Esophagus squamous epithelium (tissue), 5 donors: ENCODE data around the gene ADCYAP1R1. TPM values are rescaled to one million over a fixed set of nuclear protein-coding genes. Genes with fewer than 3 reads are reported as not detected.
"Not testable (repeated sequence)": the region's sequence is repeated elsewhere in the genome, so short reads cannot be mapped to it uniquely, and the experiment has no call there.

Source experiments
- DNase-seq: peaks from one replicate; lab custom pipeline; 2025; lab: John Stamatoyannopoulos, UW
- H3K27ac ChIP-seq, 4 donors: fragments of 200-600 bp; sonication (generic); one replicate each; pipeline ENCODE4 v1.5.1; 2016 to 2019; ENCODE audit warnings: mild to moderate bottlenecking in 1 of 4
- H3K27me3 ChIP-seq, 4 donors: fragments of 200-600 bp; sonication (generic); 1 replicate in 3 of 4; 2 replicates in 1 of 4; pipeline versions ENCODE4 v1.5.1 to v1.6.0; 2017 to 2021; ENCODE audit warnings: antibody characterized with exemption in 1 of 4
- H3K36me3 ChIP-seq, 3 donors: fragments of 200-600 bp; sonication (generic); one replicate each; pipeline ENCODE4 v1.5.1; 2016 to 2019
- H3K4me1 ChIP-seq, 3 donors: fragments of 200-600 bp; sonication (generic); one replicate each; pipeline ENCODE4 v1.5.1; 2017 to 2019
- H3K4me3 ChIP-seq, 4 donors: fragments of 200-600 bp; sonication (generic); 1 replicate in 3 of 4; 2 replicates in 1 of 4; pipeline ENCODE4 v1.5.1; 2016 to 2019; ENCODE audit warnings: mild to moderate bottlenecking in 2 of 4, moderate library complexity in 1 of 4
- H3K9me3 ChIP-seq, 3 donors: fragments of 200-600 bp; sonication (generic); one replicate each; pipeline ENCODE4 v1.5.1; 2016 to 2019
- CTCF ChIP-seq, 6 experiments: fragments of 450-650 bp in 4 of 6; fragments of 200-600 bp in 2 of 6; sonication (generic) in 2 of 6; IDR thresholded peaks; one replicate each; pipeline ENCODE4 v1.5.1; 2016 to 2019; ENCODE audit warnings: antibody characterized with exemption in 6 of 6, mild to moderate bottlenecking in 4 of 6, moderate library complexity in 4 of 6
- POLR2A ChIP-seq, 4 donors: fragments of 450-650 bp; IDR thresholded peaks; one replicate each; pipeline ENCODE4 v1.6.1; 2017; ENCODE audit warnings: antibody characterized with exemption in 4 of 4, mild to moderate bottlenecking in 4 of 4, moderate library complexity in 3 of 4
- WGBS, 2 donors: methylation state at CpG; one replicate each; pipeline ENCODE4 v1.1.5; 2018; 5-methylcytosine and 5-hydroxymethylcytosine counted together
- intact Hi-C: fragments of 100-400 bp; cut with DNase I; formaldehyde crosslinking; loops from one replicate; pipeline ENCODE4 v1.15.0; 2022
- total RNA-seq, 4 donors: library from RNA; depleted of rRNA; stranded (reverse); fragments of >200 nt; gene quantifications; one replicate each; pipeline ENCODE4 v1.1.0, GENCODE V29; 2016
- donor health status: DM: yes; HTN: yes; CAD: no.

ADCYAP1R1 gene
- total RNA-seq, 4 donors from 2014 or later: 0.15 to 10.5 (median 0.20) TPM

DNA sequence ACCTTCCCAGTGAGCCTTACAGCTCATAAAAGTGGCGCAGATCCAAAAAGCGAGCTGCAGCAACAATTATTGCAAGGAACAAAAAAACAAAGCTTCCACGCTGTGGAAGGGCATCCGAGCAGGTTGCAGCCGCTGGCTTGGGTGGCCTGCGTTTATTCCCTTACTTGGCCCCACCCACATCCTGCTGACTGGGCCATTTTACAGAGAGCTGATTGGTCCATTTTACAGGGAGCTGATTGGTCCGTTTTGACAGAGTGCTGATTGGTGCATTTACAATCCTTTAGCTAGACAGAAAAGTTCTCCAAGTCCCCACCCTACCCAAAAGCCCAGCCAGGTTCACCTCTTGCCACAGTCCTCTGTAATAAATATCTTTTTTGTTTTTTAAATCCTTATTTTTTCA, 85.1 kb downstream of the ADCYAP1R1 start:
- no peak overlapping the region for H3K27ac ChIP-seq
- no peaks in the 10 kb centered on the region for H3K27me3 ChIP-seq
- H3K36me3 ChIP-seq: no peaks in the 10 kb centered on the region
- H3K9me3 ChIP-seq: no peaks in the 10 kb centered on the region
- TF ChIP-seq CTCF (IDR thresholded peaks at IDR 0.05) (no peak), POLR2A (IDR thresholded peaks at IDR 0.05) (no peak)
- intact Hi-C loops: loop anchor here (10.0 kb wide), 1 partner anchor 598 kb away; no protein-coding TSS in a partner anchor
- no peak overlapping the region for H3K4me3 ChIP-seq
- no peaks in the 10 kb centered on the region for H3K4me1 ChIP-seq
- WGBS, 2 donors: 74 to 78% methylated on average over 5 to 6 of the region's 7 CpGs
- DNase-seq: no peak

DNA sequence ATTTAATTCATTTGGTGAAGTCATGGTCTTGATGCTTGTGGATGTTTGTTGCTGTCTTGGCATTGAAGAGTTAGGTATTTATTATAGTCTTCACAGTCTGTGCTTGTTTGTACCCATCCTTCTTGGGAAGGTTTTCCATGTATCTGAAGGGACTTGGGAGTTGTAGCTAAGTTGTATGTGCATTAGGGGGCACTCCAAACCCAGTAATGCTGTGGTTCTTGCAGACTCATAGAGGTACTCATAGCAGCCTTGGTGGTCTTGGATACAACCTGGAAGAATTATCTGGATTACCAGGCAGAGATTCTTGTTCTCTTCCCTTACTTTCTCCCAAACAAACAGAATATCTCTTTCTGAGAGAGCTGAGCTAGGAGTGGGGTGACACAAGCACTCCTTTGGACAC, 93.2 kb downstream of the ADCYAP1R1 start:
- no peak overlapping the region for H3K4me3 ChIP-seq
- H3K27me3 ChIP-seq: peaks cover 0 to 17% (median 0%) of the 10 kb centered on the region in 4 donors
- TF ChIP-seq POLR2A (IDR thresholded peaks at IDR 0.05): no peak
- no peak for TF ChIP-seq CTCF (IDR thresholded peaks at IDR 0.05)
- no peak for DNase-seq
- H3K9me3 ChIP-seq: no peaks in the 10 kb centered on the region
- H3K36me3 ChIP-seq: no peaks in the 10 kb centered on the region
- no peak overlapping the region for H3K27ac ChIP-seq
- intact Hi-C loops: no loop called here
- H3K4me1 ChIP-seq: no peaks in the 10 kb centered on the region

GRCh38 chr7:31146030-31146429, 93.9 kb downstream of the ADCYAP1R1 start:
- peaks cover 0 to 17% (median 0%) of the 10 kb centered on the region in 4 donors for H3K27me3 ChIP-seq
- intact Hi-C loops: no loop called here
- WGBS, 2 donors: 0% methylated on average over 1 of the region's 1 CpG; no CpG with 5 or more reads in 1 of the 2 donors

GRCh38 chr7:31146538-31146937, 94.4 kb downstream of the ADCYAP1R1 start:
- Histone ChIP-seq H3K9me3 (no peaks in the 10 kb centered on the region), H3K36me3 (no peaks in the 10 kb centered on the region), H3K4me3 (no peak overlapping the region), H3K4me1 (no peaks in the 10 kb centered on the region), H3K27ac (no peak overlapping the region), H3K27me3 (peaks cover 0 to 17% (median 0%) of the 10 kb centered on the region in 4 donors)
- 75 to 100% methylated on average over 2 to 4 of the region's 4 CpGs for WGBS, 2 donors
- intact Hi-C loops: no loop called here
- TF ChIP-seq CTCF (IDR thresholded peaks at IDR 0.05): no peak
- TF ChIP-seq POLR2A (IDR thresholded peaks at IDR 0.05): no peak
- DNase-seq: no peak

More at GRCh38 chr7:31146030-31146429, 93.9 kb downstream of the ADCYAP1R1 start:
- TF ChIP-seq CTCF (IDR thresholded peaks at IDR 0.05) (no peak), POLR2A (IDR thresholded peaks at IDR 0.05) (no peak)
- H3K4me1 ChIP-seq: no peaks in the 10 kb centered on the region
- H3K36me3 ChIP-seq: no peaks in the 10 kb centered on the region
- no peaks in the 10 kb centered on the region for H3K9me3 ChIP-seq
- H3K27ac ChIP-seq: no peak overlapping the region
- DNase-seq: no peak
- no peak overlapping the region for H3K4me3 ChIP-seq

DNA sequence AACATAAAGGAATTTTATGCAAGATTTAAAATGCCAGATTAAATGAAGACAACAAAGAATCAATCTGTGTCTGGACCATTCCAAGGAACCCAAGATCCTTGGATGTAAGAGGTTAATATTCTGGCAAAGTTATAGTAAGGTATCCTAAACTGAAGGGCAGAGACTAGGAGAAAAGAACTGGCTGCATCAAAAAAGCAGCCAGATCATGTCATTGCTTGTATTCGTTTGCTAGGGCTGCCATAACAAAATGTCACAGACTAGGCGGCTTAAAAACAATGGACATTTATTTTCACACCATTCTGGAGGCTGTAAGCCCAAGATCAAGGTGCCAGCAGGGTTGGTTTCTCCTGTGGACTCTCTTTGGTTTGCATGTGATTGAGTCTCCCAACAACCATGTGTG, 99.7 kb downstream of the ADCYAP1R1 start:
- H3K27me3 ChIP-seq: no peaks in the 10 kb centered on the region
- no peaks in the 10 kb centered on the region for H3K36me3 ChIP-seq
- no peak overlapping the region for H3K27ac ChIP-seq
- H3K4me1 ChIP-seq: no peaks in the 10 kb centered on the region
- intact Hi-C loops: no loop called here
- no peaks in the 10 kb centered on the region for H3K9me3 ChIP-seq
- no peak overlapping the region for H3K4me3 ChIP-seq
- no peak for DNase-seq
- 43 to 47% methylated on average over 2 of the region's 2 CpGs for WGBS, 2 donors
- TF ChIP-seq CTCF (IDR thresholded peaks at IDR 0.05): no peak

- H3K4me1 ChIP-seq, H3K4me3 ChIP-seq, DNase-seq, H3K27me3 ChIP-seq, H3K36me3 ChIP-seq, H3K27ac ChIP-seq, H3K9me3 ChIP-seq, intact Hi-C loops: not testable (repeated sequence)
- 84% methylated on average over 6 of the region's 20 CpGs; no CpG with 5 or more reads in 1 of the 2 donors for WGBS, 2 donors
Observed at GRCh38 chr7:31153318-31153717, 101.2 kb downstream of the ADCYAP1R1 start.
